GM23338 (cell line): ENCODE measurements around the gene C2CD3. TPM values are rescaled to one million over a fixed set of nuclear protein-coding genes. Genes with fewer than 3 reads are reported as not detected.

Experiments
- ATAC-seq: fragments of 200-7000 bp; cut with Tn5 transposase; 3 replicates; pipeline ENCODE4 v1.9.1; 2020
- DNase-seq: peaks from one replicate; pipeline ENCODE4 v3.0.0-alpha.2; 2015; ENCODE audit warnings: low spot score
- H2AFZ ChIP-seq: fragments of 200-600 bp; sonication (generic); 2 replicates; pipeline ENCODE4 v1.8.0; 2016; ENCODE audit warnings: antibody characterized with exemption, mild to moderate bottlenecking, moderate library complexity
- H3F3A ChIP-seq: fragments of 200-600 bp; sonication (generic); replicated peaks from 2 replicates; pipeline ENCODE4 v1.8.0; 2017; ENCODE audit warnings: antibody characterized with exemption, mixed run types, low read depth
- H3K27ac ChIP-seq: fragments of 200-600 bp; sonication (generic); 2 replicates; pipeline ENCODE4 v1.6.1; 2016; ENCODE audit warnings: low read depth
- H3K27me3 ChIP-seq: fragments of 200-600 bp; sonication (generic); 2 replicates; pipeline ENCODE4 v1.8.0; 2016; ENCODE audit warnings: mild to moderate bottlenecking, mixed run types, moderate library complexity; ENCODE audit not compliant: insufficient read depth
- H3K36me3 ChIP-seq: fragments of 200-600 bp; sonication (generic); 2 replicates; pipeline ENCODE4 v1.8.0; 2016; ENCODE audit warnings: mild to moderate bottlenecking; ENCODE audit not compliant: insufficient read depth
- H3K4me1 ChIP-seq: fragments of 200-600 bp; sonication (generic); 2 replicates; pipeline ENCODE4 v1.8.0; 2016; ENCODE audit warnings: mild to moderate bottlenecking, moderate library complexity; ENCODE audit not compliant: insufficient read depth
- H3K4me2 ChIP-seq: fragments of 200-600 bp; sonication (generic); 2 replicates; pipeline ENCODE4 v1.7.1; 2017; ENCODE audit warnings: mixed run types
- H3K4me3 ChIP-seq: fragments of 200-600 bp; sonication (generic); 2 replicates; pipeline ENCODE4 v1.6.1; 2016; ENCODE audit warnings: mixed run types
- H3K79me2 ChIP-seq: fragments of 200-600 bp; sonication (generic); replicated peaks from 2 replicates; pipeline ENCODE4 v1.8.0; 2017; ENCODE audit warnings: mild to moderate bottlenecking; ENCODE audit not compliant: insufficient read depth
- H3K9me2 ChIP-seq: fragments of 200-600 bp; sonication (generic); 2 replicates; pipeline ENCODE4 v1.8.0; 2017; ENCODE audit not compliant: insufficient read depth
- H4K20me1 ChIP-seq: fragments of 200-600 bp; sonication (generic); replicated peaks from 2 replicates; pipeline ENCODE4 v1.8.0; 2017; ENCODE audit warnings: mild to moderate bottlenecking; ENCODE audit not compliant: insufficient read depth
- H3K27ac Mint-ChIP-seq: 2 replicates; pipeline ENCODE4 v1.8.0; 2020; ENCODE audit warnings: inconsistent platforms, mild to moderate bottlenecking, moderate library complexity, mixed read lengths
- H3K27me3 Mint-ChIP-seq: 3 replicates; pipeline ENCODE4 v1.8.0; 2022; ENCODE audit warnings: low read depth, mild to moderate bottlenecking, moderate library complexity, mixed read lengths, inconsistent platforms; ENCODE audit not compliant: insufficient read depth, poor library complexity
- H3K36me3 Mint-ChIP-seq: 3 replicates; pipeline ENCODE4 v1.8.0; 2021; ENCODE audit warnings: low read depth, mild to moderate bottlenecking, inconsistent platforms, moderate library complexity, mixed read lengths
- H3K4me1 Mint-ChIP-seq: 3 replicates; pipeline ENCODE4 v1.8.0; 2020; ENCODE audit warnings: mild to moderate bottlenecking, inconsistent platforms, mixed read lengths
- H3K4me3 Mint-ChIP-seq: 3 replicates; pipeline ENCODE4 v1.8.0; 2021; ENCODE audit warnings: moderate library complexity, mild to moderate bottlenecking, inconsistent platforms, mixed read lengths
- H3K9me3 Mint-ChIP-seq: 3 replicates; pipeline ENCODE4 v1.8.0; 2020; ENCODE audit warnings: moderate library complexity, mild to moderate bottlenecking, inconsistent platforms, mixed read lengths
- CREB1 ChIP-seq: fragments of 250-450 bp; sonication (Bioruptor Pico); IDR thresholded peaks from 2 replicates; pipeline ENCODE4 v1.5.0; 2020; ENCODE audit warnings: low read depth, mild to moderate bottlenecking, moderate library complexity
- ETS1 ChIP-seq: IDR thresholded peaks from 2 replicates; pipeline ENCODE4 v1.6.1; 2016; ENCODE audit warnings: antibody characterized with exemption
- EZH2 ChIP-seq: fragments of 200-600 bp; sonication (generic); IDR thresholded peaks from one replicate; pipeline ENCODE4 v1.8.0; 2017; ENCODE audit warnings: antibody characterized with exemption, mild to moderate bottlenecking, low read depth; ENCODE audit not compliant: unreplicated experiment
- EZH2phosphoT487 ChIP-seq: fragments of 200-600 bp; sonication (generic); IDR thresholded peaks from one replicate; pipeline ENCODE4 v1.8.1; 2018; ENCODE audit warnings: antibody characterized with exemption; ENCODE audit not compliant: unreplicated experiment
- JUNB ChIP-seq: IDR thresholded peaks from one replicate; pipeline ENCODE4 v1.6.1; 2016; ENCODE audit warnings: antibody characterized with exemption; ENCODE audit not compliant: unreplicated experiment
- NANOG ChIP-seq: IDR thresholded peaks from 2 replicates; pipeline ENCODE4 v1.6.1; 2016; ENCODE audit warnings: antibody characterized with exemption, borderline replicate concordance
- POLR2AphosphoS5 ChIP-seq: IDR thresholded peaks from 2 replicates; pipeline ENCODE4 v1.6.1; 2016; ENCODE audit warnings: antibody characterized with exemption, low read depth
- REST ChIP-seq: IDR thresholded peaks from one replicate; pipeline ENCODE4 v1.6.1; 2018; ENCODE audit warnings: antibody characterized with exemption; ENCODE audit not compliant: unreplicated experiment
- STAT1 ChIP-seq: IDR thresholded peaks from one replicate; pipeline ENCODE4 v1.6.1; 2016; ENCODE audit warnings: antibody characterized with exemption; ENCODE audit not compliant: unreplicated experiment
- ZNF114 ChIP-seq: fragments of 250-450 bp; sonication (Bioruptor Pico); IDR thresholded peaks from 2 replicates; pipeline ENCODE4 v1.5.0; 2020; ENCODE audit warnings: mild to moderate bottlenecking, moderate library complexity
- ZNF331 ChIP-seq: fragments of 250-450 bp; sonication (Bioruptor Pico); IDR thresholded peaks from 2 replicates; pipeline ENCODE4 v1.5.0; 2020; ENCODE audit warnings: low read depth, mild to moderate bottlenecking, moderate library complexity
- polyA plus RNA-seq: library from polyadenylated mRNA; unstranded; fragments of >200 nt; fragmentation: Nextera tagmentation; extraction: Ambion mirVana; gene quantifications from 2 replicates; pipeline ENCODE4 v1.2.1, GENCODE V29; 2016
- total RNA-seq: library from RNA; depleted of rRNA; stranded (reverse); fragments of >200 nt; shearing (Covaris generic); gene quantifications from 2 replicates; pipeline ENCODE4 v1.2.3, GENCODE V29; 2014
- TF ChIP-seq, protein P1 (sequence below), 2 experiments: fragments of 200-600 bp in 1 of 2; sonication (generic) in 1 of 2; conservative IDR thresholded peaks; 2 replicates each; pipeline versions ENCODE4 v1.5.1 to v1.6.1; 2016 to 2017; ENCODE audit warnings: antibody characterized with exemption in 2 of 2, low read depth in 2 of 2, mild to moderate bottlenecking in 2 of 2, moderate library complexity in 1 of 2
- TF ChIP-seq, protein P2 (sequence below): fragments of 250-450 bp; sonication (Bioruptor Pico); IDR thresholded peaks from 2 replicates; pipeline ENCODE4 v1.5.0; 2020; ENCODE audit warnings: mild to moderate bottlenecking, moderate library complexity

C2CD3 gene
- total and polyA plus RNA-seq, 2 experiments from 2014 or later = 15.5 to 29.5 TPM

- Mint-ChIP-seq H3K9me3 (no peaks in the 10 kb centered on the region), H3K4me3 (no peak overlapping the region), H3K4me1 (peaks cover 6% of the 10 kb centered on the region; the same call in 2 of the 3 replicates), H3K27me3 (peaks cover 2% of the 10 kb centered on the region), H3K36me3 (no peaks in the 10 kb centered on the region), H3K27ac (no peak overlapping the region)
- ATAC-seq (no peak), DNase-seq (no peak)
- H2AFZ ChIP-seq = no peak overlapping the region
- peaks cover 13% of the 10 kb centered on the region; the same call in 1 of the 2 replicates for H3K4me1 ChIP-seq
- H3F3A ChIP-seq = no peaks in the 10 kb centered on the region
- no peaks in the 10 kb centered on the region for H3K79me2 ChIP-seq
- TF ChIP-seq NANOG (no peak), ETS1 (no peak), STAT1 (no peak), EZH2 (no peak), EZH2phosphoT487 (no peak), ZNF114 (CRISPR knock-in tag) (no peak), ZNF331 (CRISPR knock-in tag) (no peak), JUNB (no peak), CREB1 (CRISPR knock-in tag) (no peak), POLR2AphosphoS5 (no peak), REST (no peak)
- TF ChIP-seq, protein P1, sequence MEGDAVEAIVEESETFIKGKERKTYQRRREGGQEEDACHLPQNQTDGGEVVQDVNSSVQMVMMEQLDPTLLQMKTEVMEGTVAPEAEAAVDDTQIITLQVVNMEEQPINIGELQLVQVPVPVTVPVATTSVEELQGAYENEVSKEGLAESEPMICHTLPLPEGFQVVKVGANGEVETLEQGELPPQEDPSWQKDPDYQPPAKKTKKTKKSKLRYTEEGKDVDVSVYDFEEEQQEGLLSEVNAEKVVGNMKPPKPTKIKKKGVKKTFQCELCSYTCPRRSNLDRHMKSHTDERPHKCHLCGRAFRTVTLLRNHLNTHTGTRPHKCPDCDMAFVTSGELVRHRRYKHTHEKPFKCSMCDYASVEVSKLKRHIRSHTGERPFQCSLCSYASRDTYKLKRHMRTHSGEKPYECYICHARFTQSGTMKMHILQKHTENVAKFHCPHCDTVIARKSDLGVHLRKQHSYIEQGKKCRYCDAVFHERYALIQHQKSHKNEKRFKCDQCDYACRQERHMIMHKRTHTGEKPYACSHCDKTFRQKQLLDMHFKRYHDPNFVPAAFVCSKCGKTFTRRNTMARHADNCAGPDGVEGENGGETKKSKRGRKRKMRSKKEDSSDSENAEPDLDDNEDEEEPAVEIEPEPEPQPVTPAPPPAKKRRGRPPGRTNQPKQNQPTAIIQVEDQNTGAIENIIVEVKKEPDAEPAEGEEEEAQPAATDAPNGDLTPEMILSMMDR (conservative IDR thresholded peaks at IDR 0.05; ENCODE audit: low read depth in 2 of 2) = no peak
- TF ChIP-seq, protein P2, sequence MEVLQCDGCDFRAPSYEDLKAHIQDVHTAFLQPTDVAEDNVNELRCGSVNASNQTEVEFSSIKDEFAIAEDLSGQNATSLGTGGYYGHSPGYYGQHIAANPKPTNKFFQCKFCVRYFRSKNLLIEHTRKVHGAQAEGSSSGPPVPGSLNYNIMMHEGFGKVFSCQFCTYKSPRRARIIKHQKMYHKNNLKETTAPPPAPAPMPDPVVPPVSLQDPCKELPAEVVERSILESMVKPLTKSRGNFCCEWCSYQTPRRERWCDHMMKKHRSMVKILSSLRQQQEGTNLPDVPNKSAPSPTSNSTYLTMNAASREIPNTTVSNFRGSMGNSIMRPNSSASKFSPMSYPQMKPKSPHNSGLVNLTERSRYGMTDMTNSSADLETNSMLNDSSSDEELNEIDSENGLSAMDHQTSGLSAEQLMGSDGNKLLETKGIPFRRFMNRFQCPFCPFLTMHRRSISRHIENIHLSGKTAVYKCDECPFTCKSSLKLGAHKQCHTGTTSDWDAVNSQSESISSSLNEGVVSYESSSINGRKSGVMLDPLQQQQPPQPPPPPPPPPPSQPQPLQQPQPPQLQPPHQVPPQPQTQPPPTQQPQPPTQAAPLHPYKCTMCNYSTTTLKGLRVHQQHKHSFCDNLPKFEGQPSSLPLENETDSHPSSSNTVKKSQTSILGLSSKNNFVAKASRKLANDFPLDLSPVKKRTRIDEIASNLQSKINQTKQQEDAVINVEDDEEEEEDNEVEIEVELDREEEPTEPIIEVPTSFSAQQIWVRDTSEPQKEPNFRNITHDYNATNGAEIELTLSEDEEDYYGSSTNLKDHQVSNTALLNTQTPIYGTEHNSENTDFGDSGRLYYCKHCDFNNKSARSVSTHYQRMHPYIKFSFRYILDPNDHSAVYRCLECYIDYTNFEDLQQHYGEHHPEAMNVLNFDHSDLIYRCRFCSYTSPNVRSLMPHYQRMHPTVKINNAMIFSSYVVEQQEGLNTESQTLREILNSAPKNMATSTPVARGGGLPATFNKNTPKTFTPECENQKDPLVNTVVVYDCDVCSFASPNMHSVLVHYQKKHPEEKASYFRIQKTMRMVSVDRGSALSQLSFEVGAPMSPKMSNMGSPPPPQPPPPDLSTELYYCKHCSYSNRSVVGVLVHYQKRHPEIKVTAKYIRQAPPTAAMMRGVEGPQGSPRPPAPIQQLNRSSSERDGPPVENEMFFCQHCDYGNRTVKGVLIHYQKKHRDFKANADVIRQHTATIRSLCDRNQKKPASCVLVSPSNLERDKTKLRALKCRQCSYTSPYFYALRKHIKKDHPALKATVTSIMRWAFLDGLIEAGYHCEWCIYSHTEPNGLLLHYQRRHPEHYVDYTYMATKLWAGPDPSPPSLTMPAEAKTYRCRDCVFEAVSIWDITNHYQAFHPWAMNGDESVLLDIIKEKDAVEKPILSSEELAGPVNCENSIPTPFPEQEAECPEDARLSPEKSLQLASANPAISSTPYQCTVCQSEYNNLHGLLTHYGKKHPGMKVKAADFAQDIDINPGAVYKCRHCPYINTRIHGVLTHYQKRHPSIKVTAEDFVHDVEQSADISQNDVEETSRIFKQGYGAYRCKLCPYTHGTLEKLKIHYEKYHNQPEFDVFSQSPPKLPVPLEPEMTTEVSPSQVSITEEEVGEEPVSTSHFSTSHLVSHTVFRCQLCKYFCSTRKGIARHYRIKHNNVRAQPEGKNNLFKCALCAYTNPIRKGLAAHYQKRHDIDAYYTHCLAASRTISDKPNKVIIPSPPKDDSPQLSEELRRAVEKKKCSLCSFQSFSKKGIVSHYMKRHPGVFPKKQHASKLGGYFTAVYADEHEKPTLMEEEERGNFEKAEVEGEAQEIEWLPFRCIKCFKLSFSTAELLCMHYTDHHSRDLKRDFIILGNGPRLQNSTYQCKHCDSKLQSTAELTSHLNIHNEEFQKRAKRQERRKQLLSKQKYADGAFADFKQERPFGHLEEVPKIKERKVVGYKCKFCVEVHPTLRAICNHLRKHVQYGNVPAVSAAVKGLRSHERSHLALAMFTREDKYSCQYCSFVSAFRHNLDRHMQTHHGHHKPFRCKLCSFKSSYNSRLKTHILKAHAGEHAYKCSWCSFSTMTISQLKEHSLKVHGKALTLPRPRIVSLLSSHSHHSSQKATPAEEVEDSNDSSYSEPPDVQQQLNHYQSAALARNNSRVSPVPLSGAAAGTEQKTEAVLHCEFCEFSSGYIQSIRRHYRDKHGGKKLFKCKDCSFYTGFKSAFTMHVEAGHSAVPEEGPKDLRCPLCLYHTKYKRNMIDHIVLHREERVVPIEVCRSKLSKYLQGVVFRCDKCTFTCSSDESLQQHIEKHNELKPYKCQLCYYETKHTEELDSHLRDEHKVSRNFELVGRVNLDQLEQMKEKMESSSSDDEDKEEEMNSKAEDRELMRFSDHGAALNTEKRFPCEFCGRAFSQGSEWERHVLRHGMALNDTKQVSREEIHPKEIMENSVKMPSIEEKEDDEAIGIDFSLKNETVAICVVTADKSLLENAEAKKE (CRISPR knock-in tag) = no peak
- no peak overlapping the region for H3K27ac ChIP-seq
- no peaks in the 10 kb centered on the region for H4K20me1 ChIP-seq
- no peak overlapping the region for H3K4me3 ChIP-seq
- no peaks in the 10 kb centered on the region for H3K9me2 ChIP-seq
- no peaks in the 10 kb centered on the region for H3K27me3 ChIP-seq
- no peaks in the 10 kb centered on the region for H3K36me3 ChIP-seq
- H3K4me2 ChIP-seq = no peak overlapping the region
Observed at GRCh38 chr11:73995247-73995646, 175.6 kb downstream of the C2CD3 start.
